ENCODE results near the gene VPS37D.
"Not testable (repeated sequence)": the region's sequence is repeated elsewhere in the genome, so short reads cannot be mapped to it uniquely, and the experiment has no call there.

The VPS37D gene, protein sequence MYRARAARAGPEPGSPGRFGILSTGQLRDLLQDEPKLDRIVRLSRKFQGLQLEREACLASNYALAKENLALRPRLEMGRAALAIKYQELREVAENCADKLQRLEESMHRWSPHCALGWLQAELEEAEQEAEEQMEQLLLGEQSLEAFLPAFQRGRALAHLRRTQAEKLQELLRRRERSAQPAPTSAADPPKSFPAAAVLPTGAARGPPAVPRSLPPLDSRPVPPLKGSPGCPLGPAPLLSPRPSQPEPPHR

DNA sequence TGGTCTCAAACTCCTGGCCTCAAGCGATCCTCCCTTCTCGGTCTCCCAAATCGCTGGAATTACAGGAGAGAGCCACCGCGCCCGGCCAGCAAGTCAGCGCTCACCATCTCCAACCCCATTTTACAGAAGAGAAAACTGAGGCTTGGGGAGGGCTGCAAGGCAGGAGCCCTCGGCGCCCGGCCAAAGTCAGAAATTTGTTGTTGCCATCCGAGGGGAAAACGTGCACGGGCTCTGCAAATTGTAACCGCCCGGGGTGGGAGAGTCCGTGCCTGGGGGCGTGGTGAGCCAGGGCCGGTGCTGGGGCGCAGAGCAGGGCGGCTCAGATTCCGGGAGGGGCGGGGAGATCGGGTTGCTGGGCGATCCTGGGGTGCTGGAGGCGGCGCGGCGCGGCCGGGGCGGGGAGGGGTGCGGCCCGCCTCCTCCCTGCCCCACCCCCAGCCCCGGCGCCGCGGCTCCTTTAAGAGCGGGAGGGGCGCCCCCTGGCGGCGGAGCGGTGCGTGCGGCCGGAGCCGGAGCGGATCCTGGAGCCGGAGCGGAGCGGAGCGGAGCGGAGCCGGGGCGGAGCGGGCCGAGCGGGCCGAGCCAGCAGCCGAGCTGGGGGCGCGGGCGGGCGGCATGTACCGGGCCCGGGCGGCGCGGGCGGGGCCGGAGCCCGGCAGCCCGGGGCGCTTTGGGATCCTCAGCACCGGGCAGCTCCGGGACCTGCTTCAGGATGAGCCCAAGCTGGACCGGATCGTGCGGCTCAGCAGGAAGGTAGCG lies at the start of gene VPS37D:
TSS of gene VPS37D (plus strand) at position 488 of the 759 bp plus-strand sequence. CDS start at position 616, 128 bp downstream.
- DNase-seq (ENCODE audit: low read depth in 2 of 2): peak; percentile 87 to 91

- no peak for DNase-seq (ENCODE audit: low read depth in 2 of 2)
These were observed 49.1 kb upstream of the VPS37D start for GRCh38 chr7:73618538-73618937.

DNA sequence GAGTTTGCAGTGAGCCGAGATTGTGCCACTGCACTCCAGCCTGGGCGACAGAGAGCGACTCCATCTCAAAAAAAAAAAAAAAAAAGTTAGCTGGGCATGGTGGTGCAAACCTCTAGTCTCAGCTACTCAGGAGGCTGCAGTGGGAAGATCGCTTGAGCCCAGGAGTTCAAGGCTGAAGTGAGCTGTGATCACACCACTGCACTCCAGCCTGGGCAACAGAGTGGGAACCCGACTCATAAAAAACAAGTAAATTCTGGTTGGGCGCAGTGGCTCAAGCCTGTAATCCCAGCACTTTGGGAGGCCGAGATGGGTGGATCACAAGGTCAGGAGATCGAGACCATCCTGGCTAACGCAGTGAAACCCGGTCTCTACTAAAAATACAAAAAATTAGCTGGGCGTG lies 48.2 kb upstream of the VPS37D start:
- DNase-seq (ENCODE audit: low read depth in 2 of 2): not testable (repeated sequence)

GRCh38 chr7:73621168-73622063 lies 46.2 kb upstream of the VPS37D start:
- DNase-seq (ENCODE audit: low read depth in 2 of 2): no peak

- DNase-seq (ENCODE audit: low read depth in 2 of 2): no peak
These were observed 45.1 kb upstream of the VPS37D start for GRCh38 chr7:73622527-73622908.

DNA sequence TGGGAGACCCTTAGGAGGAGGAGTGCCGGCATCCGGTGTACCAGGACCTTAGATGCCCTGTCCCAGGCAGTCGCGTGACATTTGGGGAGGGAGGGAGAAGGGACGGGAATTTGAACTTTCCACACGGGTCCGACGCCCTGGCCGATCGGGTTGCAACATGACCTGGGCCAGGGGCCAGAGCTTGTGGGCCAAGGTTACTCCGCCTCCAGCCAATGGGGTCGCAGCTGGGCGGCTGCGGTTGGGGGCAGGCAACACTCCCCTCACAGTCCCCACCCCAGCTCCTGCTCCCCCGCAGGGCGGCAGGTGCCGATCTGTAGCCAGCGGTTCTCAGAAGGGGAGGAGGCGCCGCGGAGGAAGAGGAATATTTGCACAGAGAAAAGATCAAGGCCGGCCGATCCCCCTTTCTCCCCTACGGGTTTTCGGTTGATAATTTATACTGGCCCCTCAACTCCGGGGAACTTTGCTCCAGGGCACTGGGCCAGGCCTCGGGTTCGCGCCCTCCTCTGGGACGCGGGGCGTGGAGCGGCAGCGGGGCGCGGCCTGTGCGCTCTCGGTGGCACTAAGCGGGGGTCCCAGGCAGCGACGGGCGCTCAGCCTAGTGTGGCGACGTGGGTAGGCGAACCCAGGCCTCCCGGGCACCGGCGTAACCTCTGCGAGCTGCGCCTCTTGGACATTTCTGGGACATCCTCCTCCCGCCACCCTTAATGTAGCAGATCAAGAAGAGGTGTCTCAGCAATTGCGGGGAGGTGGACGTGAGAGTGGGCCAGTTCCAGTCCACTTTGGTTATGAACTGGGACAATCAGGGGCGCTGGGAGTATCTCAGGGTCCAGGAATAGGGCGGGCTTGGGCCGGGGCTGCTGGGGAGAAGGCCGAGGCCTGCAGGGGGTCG lies 44.5 kb upstream of the VPS37D start:
- no peak for DNase-seq (ENCODE audit: low read depth in 2 of 2)

DNA sequence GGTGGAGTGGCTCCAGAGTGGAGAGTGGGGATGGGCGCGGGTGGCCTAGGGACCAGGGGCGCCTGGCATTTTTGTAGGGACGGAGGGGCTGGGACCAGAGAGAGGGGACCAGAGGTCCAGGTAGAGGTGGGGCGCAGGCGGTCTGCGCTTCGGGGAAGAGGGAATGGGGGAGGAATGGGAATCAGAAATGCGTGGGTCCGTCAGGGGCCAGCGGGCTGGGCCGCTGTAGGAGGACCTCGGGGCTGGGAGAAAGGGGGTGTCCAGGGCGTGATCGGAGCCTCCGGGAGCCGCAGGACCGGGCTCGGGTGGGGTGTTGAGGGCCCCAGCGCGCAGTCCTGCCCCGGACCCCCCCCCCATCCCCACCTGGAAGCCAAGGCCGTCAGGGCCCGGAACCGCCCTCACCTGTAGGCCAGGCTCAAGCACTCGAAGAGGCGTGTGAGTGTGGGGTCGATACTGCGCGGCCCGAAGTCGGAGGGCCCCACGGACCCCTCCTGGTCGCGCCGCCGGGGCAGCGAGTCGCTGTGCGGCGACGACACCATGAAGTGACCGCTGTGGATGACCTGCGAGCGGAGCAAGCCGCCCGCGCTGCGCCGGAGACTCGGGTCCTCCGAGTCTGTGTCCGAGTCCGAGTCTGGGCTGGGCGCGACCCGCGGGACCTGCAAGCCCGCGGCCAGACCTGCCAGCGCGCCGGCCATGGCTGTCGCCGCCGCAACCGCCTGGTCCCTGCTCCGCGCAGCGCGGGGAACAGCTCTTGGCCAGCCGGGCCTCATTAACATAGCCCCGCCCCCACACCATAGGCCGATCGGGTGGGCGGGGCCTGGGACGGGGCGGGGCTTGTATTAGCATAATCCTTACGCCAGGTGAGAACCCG lies 43.6 kb upstream of the VPS37D start, which contains the start of gene MLXIPL:
TSS of gene MLXIPL (minus strand) at position 725 of the 871 bp plus-strand sequence. CDS start at position 695, 30 bp downstream.
- DNase-seq (ENCODE audit: low read depth in 2 of 2): peak; percentile 14 to 40

DNA sequence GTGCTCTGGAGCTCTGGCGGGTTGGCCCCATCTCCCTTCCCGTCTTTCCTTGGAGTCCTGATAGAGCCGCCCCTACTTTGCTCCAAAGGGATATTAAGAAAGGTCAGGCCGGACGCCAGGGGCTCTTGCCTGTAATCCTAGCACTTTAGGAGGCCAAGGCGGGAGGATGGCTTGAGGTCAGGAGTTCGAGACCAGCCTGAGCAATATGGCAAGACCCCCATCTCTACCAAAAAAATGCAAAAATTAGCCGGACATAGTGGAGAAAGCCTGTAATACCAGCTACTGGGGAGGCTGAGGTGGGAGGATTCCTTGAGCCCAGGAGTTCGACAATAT lies 43.0 kb upstream of the VPS37D start:
- no peak for DNase-seq (ENCODE audit: low read depth in 2 of 2)

DNA sequence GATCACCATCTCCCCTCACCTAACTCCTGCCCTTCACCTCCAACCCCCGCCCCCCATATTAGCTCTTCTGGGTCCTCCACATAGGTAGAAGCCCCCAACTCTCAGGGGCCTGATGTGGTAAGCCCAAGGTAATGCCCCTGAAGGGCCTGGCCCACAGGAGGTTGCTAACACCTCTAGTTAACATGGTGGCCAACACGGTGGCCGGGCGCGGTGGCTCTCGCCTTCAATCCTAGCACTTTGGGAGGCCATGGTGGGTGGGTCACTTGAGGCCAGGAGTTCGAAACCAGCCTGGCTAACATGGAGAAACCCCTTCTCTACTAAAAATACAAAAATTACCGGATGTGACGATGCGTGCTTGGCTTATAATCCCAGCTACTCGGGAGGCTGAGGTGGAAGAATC lies 42.4 kb upstream of the VPS37D start:
- no peak for DNase-seq (ENCODE audit: low read depth in 2 of 2)

DNA sequence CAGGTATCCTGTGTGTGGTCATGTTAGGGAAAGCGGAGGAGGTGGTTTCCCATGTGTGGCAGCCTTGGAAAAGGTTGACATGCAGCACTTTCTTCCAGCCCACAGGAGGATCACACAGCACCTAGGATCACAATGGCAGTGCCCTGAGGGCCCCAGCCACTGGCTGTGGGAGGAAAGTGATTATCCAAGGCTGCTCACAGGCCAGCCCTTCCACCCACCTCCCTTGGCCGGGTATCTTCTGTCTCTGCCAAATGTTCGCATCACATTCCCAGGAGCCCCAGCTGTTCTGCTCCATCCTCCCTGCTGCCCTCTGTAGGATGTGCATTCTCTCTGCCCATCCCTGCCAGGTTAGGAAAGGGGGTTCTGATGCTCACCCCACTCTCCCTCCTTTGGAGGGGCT lies 40.8 kb upstream of the VPS37D start:
- no peak for DNase-seq (ENCODE audit: low read depth in 2 of 2)

DNA sequence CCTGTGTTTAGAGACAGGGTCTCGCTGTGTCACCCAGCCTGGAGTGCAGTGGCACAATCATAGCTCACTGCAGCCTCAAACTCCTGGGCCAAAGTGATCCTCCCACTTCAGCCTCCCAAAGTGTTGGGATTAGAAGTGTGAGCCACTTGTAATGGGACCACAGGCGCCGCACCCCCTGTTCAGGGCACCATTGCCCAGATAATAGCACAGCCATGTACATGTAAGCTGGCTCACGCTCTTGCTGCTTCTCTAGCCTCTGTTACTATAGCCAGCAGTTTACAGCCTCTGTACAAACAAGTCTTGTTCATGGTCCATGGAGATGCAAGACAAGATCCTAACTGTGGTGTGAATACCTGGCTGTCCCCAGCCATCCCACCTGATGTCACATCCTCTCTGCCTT lies 39.1 kb upstream of the VPS37D start:
- DNase-seq (ENCODE audit: low read depth in 2 of 2): no peak

GRCh38 chr7:73631558-73631957 lies 36.1 kb upstream of the VPS37D start:
- DNase-seq (ENCODE audit: low read depth in 2 of 2): no peak

DNA sequence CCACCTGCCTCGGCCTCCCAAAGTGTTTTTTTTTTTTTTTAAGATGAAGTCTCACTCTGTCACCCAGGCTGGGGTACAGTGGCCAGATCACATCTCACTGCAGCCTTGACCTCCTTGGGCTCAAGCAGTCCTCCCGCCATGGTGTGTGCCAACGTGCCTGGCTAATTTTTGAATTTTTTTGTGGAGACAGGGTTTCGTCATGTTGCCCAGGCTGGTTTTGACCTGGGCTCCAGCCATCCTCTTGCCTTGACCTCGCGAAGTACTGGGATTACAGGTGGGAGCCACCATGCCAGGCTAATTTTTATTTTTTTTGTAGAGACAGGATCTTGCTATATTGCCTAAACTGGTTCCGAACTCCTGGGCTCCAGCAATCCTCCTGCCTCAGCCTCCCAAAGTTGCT lies 34.3 kb upstream of the VPS37D start:
- no peak for DNase-seq (ENCODE audit: low read depth in 2 of 2)

DNA sequence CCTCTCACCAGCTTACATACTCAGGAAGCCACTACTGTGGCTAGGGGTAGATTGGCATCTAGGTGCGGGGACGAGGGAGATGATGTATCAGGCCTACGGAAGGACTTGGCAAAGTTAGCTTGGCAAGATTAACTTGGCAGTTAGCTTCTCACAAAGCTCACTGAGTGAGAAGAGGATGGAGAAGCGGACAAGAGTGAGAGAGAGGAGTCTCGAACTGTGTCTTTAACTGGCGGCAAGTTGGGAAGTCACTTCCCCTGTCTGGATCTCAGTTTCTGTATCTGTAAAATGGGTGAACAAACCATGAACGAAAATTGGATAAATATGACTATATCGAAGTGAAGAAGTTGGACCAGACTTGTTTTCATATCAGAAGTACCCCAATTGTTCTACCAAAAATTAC lies 33.8 kb upstream of the VPS37D start:
- no peak for DNase-seq (ENCODE audit: low read depth in 2 of 2)

DNA sequence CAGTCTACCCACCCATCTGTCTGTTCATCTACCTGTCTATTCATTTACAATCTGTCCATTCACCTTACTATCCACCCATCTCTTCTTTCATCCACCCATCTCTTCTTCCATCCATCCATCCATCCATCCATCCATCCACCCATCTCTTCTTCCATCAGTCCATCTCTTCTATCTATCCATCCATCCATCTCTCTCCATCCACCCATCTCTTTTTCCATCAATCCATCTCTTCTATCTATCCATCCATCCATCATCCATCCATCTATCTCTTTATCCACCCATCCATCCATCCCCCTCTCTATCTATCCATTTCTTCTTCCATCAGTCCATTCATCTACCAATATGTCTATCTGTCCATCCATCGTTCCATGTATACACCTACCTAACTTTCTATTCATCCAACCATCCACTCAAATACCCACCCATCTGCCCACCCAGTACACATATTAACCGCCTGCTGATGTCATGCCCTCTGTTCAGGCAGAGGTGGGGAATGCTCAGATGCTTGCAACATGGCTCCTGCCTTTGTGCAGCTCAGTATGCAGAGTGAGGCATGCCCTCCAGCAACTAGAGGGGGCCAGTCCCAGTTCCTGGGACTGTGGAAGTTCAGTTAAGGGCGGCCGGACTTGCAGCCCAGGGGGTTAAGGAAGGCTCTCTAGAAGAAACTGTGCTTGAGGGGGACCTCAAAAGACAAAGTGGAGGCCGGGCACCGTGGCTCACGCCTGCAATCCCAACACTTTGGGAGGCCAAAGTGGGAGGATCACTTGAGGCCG lies 32.0 kb upstream of the VPS37D start:
- no peak for DNase-seq (ENCODE audit: low read depth in 2 of 2)

GRCh38 chr7:73638911-73639310 lies 28.7 kb upstream of the VPS37D start:
- no peak for DNase-seq (ENCODE audit: low read depth in 2 of 2)

DNA sequence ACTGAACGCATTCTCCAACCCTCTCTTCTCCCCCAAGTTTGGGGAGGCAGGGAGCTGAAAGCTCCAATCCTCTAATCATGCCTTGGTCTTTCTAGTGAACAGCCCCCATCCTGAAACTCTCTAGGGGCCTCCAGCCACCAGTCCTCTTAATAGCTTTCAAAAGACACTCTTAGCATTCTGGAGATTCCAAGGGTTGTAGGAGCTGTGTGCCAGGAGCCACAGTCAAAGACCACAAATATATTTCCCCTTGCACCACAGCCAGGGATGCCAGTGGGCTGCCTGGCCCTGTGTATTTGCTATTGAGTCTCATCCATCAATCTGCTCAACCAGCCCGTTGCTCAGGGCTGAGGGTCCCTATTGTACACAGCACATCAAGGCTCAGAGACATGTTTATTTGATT lies 24.8 kb upstream of the VPS37D start:
- no peak for DNase-seq (ENCODE audit: low read depth in 2 of 2)

DNA sequence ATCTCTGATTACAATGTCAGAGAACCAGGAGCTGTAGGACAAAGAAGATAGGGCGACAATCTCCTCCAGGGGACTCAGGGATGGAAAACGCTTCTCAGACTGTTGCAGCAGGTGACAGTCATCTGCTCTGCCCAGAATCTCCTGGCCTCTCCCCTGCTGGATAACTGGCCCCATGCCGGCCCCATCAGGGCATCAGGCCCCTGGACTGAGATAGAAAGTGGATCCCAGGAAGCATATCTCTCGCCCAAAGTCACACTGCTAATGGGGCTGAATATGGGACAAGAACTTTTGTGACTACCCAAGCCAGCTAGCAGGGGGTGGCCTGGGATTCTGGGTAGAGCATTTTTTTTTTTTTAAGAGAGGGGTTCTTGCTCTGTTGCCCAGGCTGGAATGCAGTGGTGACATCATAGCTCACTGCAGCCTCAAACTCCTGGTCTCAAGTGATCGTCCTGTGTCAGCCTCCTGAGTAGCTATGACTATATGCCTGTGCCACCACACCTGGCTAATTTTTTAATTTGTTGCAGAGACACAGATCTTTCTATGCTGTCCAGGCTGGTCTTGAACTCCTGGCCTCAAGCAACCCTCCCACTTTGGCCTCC lies 22.8 kb upstream of the VPS37D start:
- DNase-seq (ENCODE audit: low read depth in 2 of 2): no peak

DNA sequence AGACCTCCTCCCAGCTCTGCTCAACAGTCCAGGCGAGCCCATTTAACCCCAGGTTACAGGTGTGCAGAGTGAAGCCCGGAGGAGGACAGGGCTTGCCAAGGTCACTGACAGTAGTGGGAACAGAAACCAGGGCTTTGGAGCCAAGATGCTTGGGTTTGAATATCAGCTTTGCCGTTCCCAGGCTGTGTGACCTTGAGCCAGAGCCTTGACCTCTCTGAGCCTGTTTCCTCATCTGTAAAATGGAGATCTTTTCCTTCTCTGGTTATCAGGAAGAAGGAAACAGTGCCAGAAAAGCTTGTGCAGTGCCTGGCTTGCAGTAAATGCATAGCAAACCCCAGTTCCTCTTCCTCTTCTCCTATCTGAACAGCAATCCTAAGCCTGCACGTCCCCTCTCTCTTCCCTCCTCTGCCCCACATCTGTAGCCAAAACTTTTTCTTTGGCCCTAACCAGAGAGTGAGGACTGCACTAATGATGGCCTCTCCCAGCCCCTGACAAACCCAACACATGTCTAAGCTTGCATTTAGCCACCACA lies 21.9 kb upstream of the VPS37D start:
- DNase-seq (ENCODE audit: low read depth in 2 of 2): no peak
